ENCODE data around the gene RGS6.

GRCh38 chr14:71967704-71968103 lies 35.5 kb downstream of the RGS6 start:
- TF ChIP-seq YY1 (IDR thresholded peaks at IDR 0.05; ENCODE audit: insufficient read depth, insufficient read length) (no peak), SUZ12 (IDR thresholded peaks at IDR 0.05; ENCODE audit: extremely low read depth, insufficient read depth, insufficient read length) (no peak)
